22Rv1 (cell line): ENCODE data around the gene AXIN1.
"Not testable (repeated sequence)": the region's sequence is repeated elsewhere in the genome, so short reads cannot be mapped to it uniquely, and the experiment has no call there.

Experiments
- H3K27ac ChIP-seq: fragments of 450-650 bp; 2 replicates; pipeline ENCODE4 v1.5.1; 2017
- CTCF ChIP-seq: fragments of 450-650 bp; IDR thresholded peaks from 2 replicates; pipeline ENCODE4 v1.5.1; 2017; ENCODE audit warnings: mild to moderate bottlenecking
- ZFX ChIP-seq: fragments of 450-650 bp; IDR thresholded peaks from 2 replicates; pipeline ENCODE4 v1.6.1; 2017; ENCODE audit warnings: antibody characterized with exemption, borderline replicate concordance

Gene AXIN1

GRCh38 chr16:263182-263774 is 89.2 kb downstream of the AXIN1 start:
- no peak overlapping the region for H3K27ac ChIP-seq
- TF ChIP-seq CTCF (no peak), ZFX (no peak)

DNA sequence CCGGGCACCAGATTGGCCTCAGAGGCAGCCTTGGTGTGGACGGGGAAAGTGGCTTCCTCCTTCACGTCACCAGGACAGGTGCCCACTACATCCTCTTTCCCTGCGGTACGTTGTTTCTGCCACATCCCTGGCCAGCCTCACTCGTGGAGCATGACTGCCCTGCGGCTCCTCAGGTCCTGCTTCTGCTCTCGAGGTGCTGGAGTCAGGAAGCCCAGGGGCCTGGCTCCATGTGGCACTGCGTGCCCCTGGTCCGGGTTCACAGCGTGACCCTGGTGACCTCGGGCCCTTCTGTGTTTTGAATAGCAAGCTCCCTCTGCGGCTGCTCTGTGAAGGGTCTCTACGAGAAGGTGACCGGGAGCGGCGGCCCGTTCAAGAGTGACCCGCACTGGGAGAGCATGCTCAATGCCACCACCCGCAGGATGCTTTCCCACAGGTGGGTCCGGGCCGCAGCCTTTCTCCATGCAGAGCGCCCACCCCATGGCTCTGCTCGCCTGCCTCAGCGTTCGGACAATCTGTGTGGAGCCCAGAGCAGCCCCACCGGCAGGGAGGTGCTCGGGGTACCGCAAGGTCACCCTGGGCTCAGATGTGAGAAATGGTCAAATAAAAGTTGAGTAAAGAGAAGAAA is 90.3 kb downstream of the AXIN1 start:
- H3K27ac ChIP-seq, result no peak overlapping the region
- TF ChIP-seq CTCF (no peak), ZFX (no peak)

GRCh38 chr16:261031-261691 is 91.4 kb downstream of the AXIN1 start:
- no peak for TF ChIP-seq CTCF
- TF ChIP-seq ZFX, result no peak
- no peak overlapping the region for H3K27ac ChIP-seq

DNA sequence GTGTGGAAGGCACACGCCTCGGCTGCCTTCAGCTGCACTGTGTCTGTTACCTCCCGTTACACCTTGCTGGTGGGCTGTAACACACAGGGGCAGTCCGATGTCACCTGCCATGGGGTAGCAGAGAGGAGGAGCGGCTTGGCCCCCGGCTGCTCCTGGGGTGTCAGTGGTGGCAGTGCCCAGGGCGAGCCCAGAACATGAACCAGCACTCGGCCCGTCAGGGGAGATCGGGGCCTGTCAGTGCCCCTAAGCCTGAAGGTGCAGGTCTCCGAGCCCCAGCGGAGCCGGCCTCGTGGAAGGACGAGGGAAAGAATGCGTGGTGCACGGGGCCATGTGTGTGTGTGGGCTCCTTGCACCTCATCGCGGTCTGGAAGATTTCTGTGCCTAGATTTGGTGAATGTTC is 92.2 kb downstream of the AXIN1 start:
- TF ChIP-seq ZFX (no peak), CTCF (no peak)
- H3K27ac ChIP-seq, result no peak overlapping the region

GRCh38 chr16:259814-260253 is 92.7 kb downstream of the AXIN1 start:
- no peak overlapping the region for H3K27ac ChIP-seq
- TF ChIP-seq CTCF (no peak), ZFX (no peak)

DNA sequence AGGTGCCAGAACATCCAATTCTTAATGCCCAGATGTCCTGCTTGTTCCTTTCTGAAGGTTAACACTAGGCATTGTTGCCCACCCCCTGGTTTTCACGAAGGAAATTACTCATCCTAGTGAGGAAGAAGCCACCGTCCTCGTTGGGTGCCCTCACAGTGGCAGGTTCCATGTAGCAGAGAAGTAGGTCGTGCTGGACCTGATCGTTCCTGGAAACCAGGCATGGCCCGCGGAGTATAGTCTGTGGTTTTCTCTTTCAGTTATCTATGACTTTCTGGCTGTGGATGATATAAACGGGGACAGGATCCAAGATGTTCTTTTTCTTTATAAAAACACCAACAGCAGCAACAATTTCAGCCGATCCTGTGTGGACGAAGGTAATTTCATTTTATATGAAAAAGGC is 93.3 kb downstream of the AXIN1 start:
- TF ChIP-seq CTCF (no peak), ZFX (no peak)
- H3K27ac ChIP-seq, result no peak overlapping the region

DNA sequence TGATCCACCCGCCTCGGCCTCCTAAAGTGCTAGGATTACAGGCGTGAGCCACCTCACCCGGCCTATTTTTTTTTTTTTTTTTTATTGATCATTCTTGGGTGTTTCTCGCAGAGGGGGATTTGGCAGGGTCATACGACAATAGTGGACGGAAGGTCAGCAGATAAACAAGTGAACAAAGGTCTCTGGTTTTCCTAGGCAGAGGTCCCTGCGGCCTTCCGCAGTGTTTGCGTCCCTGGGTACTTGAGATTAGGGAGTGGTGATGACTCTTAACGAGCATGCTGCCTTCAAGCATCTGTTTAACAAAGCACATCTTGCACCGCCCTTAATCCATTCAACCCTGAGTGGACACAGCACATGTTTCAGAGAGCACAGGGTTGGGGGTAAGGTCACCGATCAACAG is 94.4 kb downstream of the AXIN1 start:
- not testable (repeated sequence) for H3K27ac ChIP-seq
